Measurements from ENCODE around the gene VPS11. TPM values are rescaled to one million over a fixed set of nuclear protein-coding genes. Genes with fewer than 3 reads are reported as not detected.

Gene VPS11
- total RNA-seq, 6 experiments from 2014 or later: 27.4 to 31.4 (median 27.8) TPM

GRCh38 chr11:119027561-119028345 is 39.9 kb upstream of the VPS11 start:
- Mint-ChIP-seq H3K36me3 (ENCODE audit: low read depth) (peaks cover 17% of the 10 kb centered on the region), H3K9me3 (no peaks in the 10 kb centered on the region), H3K27ac (no peak overlapping the region), H3K4me3 (no peak overlapping the region), H3K4me1 (ENCODE audit: low read depth) (peaks cover 25% of the 10 kb centered on the region), H3K27me3 (ENCODE audit: insufficient read depth) (peaks cover 4% of the 10 kb centered on the region; the same call in 1 of the 2 replicates)
- no peak for TF ChIP-seq CTCF (IDR thresholded peaks at IDR 0.05)
- DNase-seq: no peak

GRCh38 chr11:119028346-119029068 is 39.1 kb upstream of the VPS11 start:
- peaks cover 20% of the 10 kb centered on the region for H3K4me1 Mint-ChIP-seq (ENCODE audit: low read depth)
- no peak overlapping the region for H3K4me3 Mint-ChIP-seq
- H3K36me3 Mint-ChIP-seq (ENCODE audit: low read depth): peaks cover 14% of the 10 kb centered on the region
- no peaks in the 10 kb centered on the region for H3K9me3 Mint-ChIP-seq
- no peak overlapping the region for H3K27ac Mint-ChIP-seq
- TF ChIP-seq CTCF (IDR thresholded peaks at IDR 0.05): no peak
- peaks cover 4% of the 10 kb centered on the region; the same call in 1 of the 2 replicates for H3K27me3 Mint-ChIP-seq (ENCODE audit: insufficient read depth)
- DNase-seq: no peak

GRCh38 chr11:119029069-119029339 is 38.6 kb upstream of the VPS11 start:
- no peak overlapping the region for H3K4me3 Mint-ChIP-seq
- peaks cover 4% of the 10 kb centered on the region; the same call in 1 of the 2 replicates for H3K27me3 Mint-ChIP-seq (ENCODE audit: insufficient read depth)
- H3K27ac Mint-ChIP-seq: no peak overlapping the region
- no peak for TF ChIP-seq CTCF (IDR thresholded peaks at IDR 0.05)
- H3K36me3 Mint-ChIP-seq (ENCODE audit: low read depth): peaks cover 9% of the 10 kb centered on the region; the same call in 1 of the 2 replicates
- H3K9me3 Mint-ChIP-seq: no peaks in the 10 kb centered on the region
- H3K4me1 Mint-ChIP-seq (ENCODE audit: low read depth): peaks cover 15% of the 10 kb centered on the region
- no peak for DNase-seq

GRCh38 chr11:119029340-119030028 is 38.1 kb upstream of the VPS11 start:
- H3K27ac Mint-ChIP-seq: peak overlapping the region; percentile 52; the same call in 1 of the 2 replicates
- no peak for DNase-seq
- H3K27me3 Mint-ChIP-seq (ENCODE audit: insufficient read depth): peaks cover 1% of the 10 kb centered on the region; the same call in 1 of the 2 replicates
- no peak for TF ChIP-seq CTCF (IDR thresholded peaks at IDR 0.05)
- H3K36me3 Mint-ChIP-seq (ENCODE audit: low read depth): 0 out of 2 replicates have a peak, but pooled peaks cover 4% of the 10 kb centered on the region
- H3K9me3 Mint-ChIP-seq: no peaks in the 10 kb centered on the region
- H3K4me1 Mint-ChIP-seq (ENCODE audit: low read depth): peaks cover 11% of the 10 kb centered on the region
- peak overlapping the region; percentile 77 for H3K4me3 Mint-ChIP-seq

GRCh38 chr11:119030029-119030328 is 37.6 kb upstream of the VPS11 start:
- Mint-ChIP-seq H3K9me3 (no peaks in the 10 kb centered on the region), H3K4me1 (ENCODE audit: low read depth) (peaks cover 10% of the 10 kb centered on the region), H3K4me3 (peak overlapping the region; percentile 77), H3K27ac (no peak overlapping the region), H3K27me3 (ENCODE audit: insufficient read depth) (no peaks in the 10 kb centered on the region), H3K36me3 (ENCODE audit: low read depth) (no peaks in the 10 kb centered on the region)
- TF ChIP-seq CTCF (IDR thresholded peaks at IDR 0.05): no peak
- no peak for DNase-seq

Data from HFFc6 (cell line).